Measurements from ENCODE around the gene NR5A2. TPM values are rescaled to one million over a fixed set of nuclear protein-coding genes. Genes with fewer than 3 reads are reported as not detected.

The NR5A2 gene
- total RNA-seq, 1 experiment from 2014 or later: 2.1 TPM

DNA sequence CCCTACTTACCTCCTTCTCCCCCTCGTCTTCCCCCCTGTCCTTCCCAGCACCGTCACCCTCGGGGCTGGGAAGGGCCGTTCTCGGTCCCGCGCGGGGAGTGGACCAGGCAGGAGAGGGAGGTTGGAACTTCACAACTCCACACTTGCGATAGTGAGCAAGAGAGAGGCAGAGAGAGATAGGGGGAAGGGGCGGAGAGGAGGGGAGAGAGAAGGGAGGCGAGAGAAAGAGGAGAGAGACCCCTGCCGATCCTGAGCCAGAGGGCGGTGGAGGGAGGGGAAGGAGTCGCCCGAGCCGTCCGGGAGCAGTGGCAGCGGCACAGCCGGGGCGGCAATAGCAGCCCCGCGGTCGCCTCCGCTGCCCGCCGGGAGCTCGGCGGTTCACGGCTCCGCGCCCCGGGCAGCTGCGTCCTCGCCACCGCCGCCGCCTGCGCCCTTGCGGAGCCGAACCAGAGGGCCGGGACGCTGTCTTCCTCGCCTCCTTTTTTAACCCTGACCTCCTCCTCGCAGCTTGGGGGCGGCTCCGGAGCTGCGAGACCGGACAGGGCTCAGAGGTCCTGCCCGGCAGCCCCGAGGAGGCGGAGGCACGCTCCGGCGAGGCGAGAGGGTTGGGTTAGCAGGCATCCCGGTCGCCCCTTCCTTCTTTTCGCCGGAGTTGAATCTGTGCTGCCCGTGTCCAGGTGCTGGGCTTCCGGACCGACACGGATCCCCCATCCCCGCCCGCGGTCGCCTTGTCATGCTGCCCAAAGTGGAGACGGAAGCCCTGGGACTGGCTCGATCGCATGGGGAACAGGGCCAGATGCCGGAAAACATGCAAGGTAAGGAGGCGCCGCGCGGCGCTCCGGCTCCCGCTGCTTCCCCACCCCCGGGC, 11.7 kb downstream of the NR5A2 start:
- Histone ChIP-seq H3K79me2 (ENCODE audit: low read depth) (peaks cover 3% of the 10 kb centered on the region; the same call in 1 of the 2 replicates), H3F3A (ENCODE audit: insufficient read depth, low read depth) (no peaks in the 10 kb centered on the region), H3K4me2 (peak overlapping the region; percentile 85), H3K27ac (no peak overlapping the region), H3K27me3 (ENCODE audit: insufficient read depth, low read depth) (no peaks in the 10 kb centered on the region), H3K36me3 (ENCODE audit: low read depth) (no peaks in the 10 kb centered on the region), H4K20me1 (ENCODE audit: insufficient read depth) (no peaks in the 10 kb centered on the region), H2AFZ (peak overlapping the region; percentile 95), H3K9me3 (ENCODE audit: insufficient read depth, low read depth) (no peaks in the 10 kb centered on the region), H3K4me3 (peak overlapping the region; percentile 74), H3K4me1 (replicated peaks; ENCODE audit: insufficient read depth) (peaks cover 8% of the 10 kb centered on the region), H3K9me2 (ENCODE audit: insufficient read depth) (no peaks in the 10 kb centered on the region)
- CTCF ChIA-PET: interaction anchor here (0.5 kb wide), 1 partner anchor 238 kb away, joined by 3 read pairs; no protein-coding TSS in a partner anchor
- POLR2A ChIA-PET (ENCODE audit: unreplicated experiment): no interaction called here
- DNase-seq: peak; percentile 38 to 47
- TF ChIP-seq CTCF (conservative IDR thresholded peaks at IDR 0.05) (no peak), EZH2 (IDR thresholded peaks at IDR 0.05; ENCODE audit: low read depth) (no peak)
- intact Hi-C loops (cut with micrococcal nuclease; ENCODE audit: unreplicated experiment): no loop called here
- no TSS peak for BruUV-seq (replicated peaks)

GRCh38 chr1:200039849-200040474, 12.5 kb downstream of the NR5A2 start:
- CTCF ChIA-PET: no interaction called here
- Histone ChIP-seq H3K9me2 (ENCODE audit: insufficient read depth) (no peaks in the 10 kb centered on the region), H3K27me3 (ENCODE audit: insufficient read depth, low read depth) (no peaks in the 10 kb centered on the region), H3K27ac (no peak overlapping the region), H3K9me3 (ENCODE audit: insufficient read depth, low read depth) (no peaks in the 10 kb centered on the region), H3K4me1 (replicated peaks; ENCODE audit: insufficient read depth) (peaks cover 8% of the 10 kb centered on the region), H4K20me1 (ENCODE audit: insufficient read depth) (no peaks in the 10 kb centered on the region), H3K4me2 (peak overlapping the region; percentile 85), H2AFZ (peak overlapping the region; percentile 95), H3K79me2 (ENCODE audit: low read depth) (peaks cover 3% of the 10 kb centered on the region; the same call in 1 of the 2 replicates), H3K36me3 (ENCODE audit: low read depth) (no peaks in the 10 kb centered on the region), H3K4me3 (peak overlapping the region; percentile 74), H3F3A (ENCODE audit: insufficient read depth, low read depth) (no peaks in the 10 kb centered on the region)
- peak in 1 of 2 experiments; percentile 35 for DNase-seq
- BruUV-seq (replicated peaks): no TSS peak
- intact Hi-C loops (cut with micrococcal nuclease; ENCODE audit: unreplicated experiment): no loop called here
- TF ChIP-seq CTCF (conservative IDR thresholded peaks at IDR 0.05): no peak
- TF ChIP-seq EZH2 (IDR thresholded peaks at IDR 0.05; ENCODE audit: low read depth): no peak
- POLR2A ChIA-PET (ENCODE audit: unreplicated experiment): no interaction called here

- Histone ChIP-seq H3K79me2 (ENCODE audit: low read depth) (peaks cover 3% of the 10 kb centered on the region; the same call in 1 of the 2 replicates), H3K4me2 (peak overlapping the region; percentile 85), H3K9me2 (ENCODE audit: insufficient read depth) (no peaks in the 10 kb centered on the region), H3K4me1 (replicated peaks; ENCODE audit: insufficient read depth) (peaks cover 8% of the 10 kb centered on the region), H3K36me3 (ENCODE audit: low read depth) (no peaks in the 10 kb centered on the region), H3K27ac (no peak overlapping the region), H3F3A (ENCODE audit: insufficient read depth, low read depth) (no peaks in the 10 kb centered on the region), H3K4me3 (peak overlapping the region; percentile 74; the same call in 1 of the 2 replicates), H3K27me3 (ENCODE audit: insufficient read depth, low read depth) (no peaks in the 10 kb centered on the region), H4K20me1 (ENCODE audit: insufficient read depth) (no peaks in the 10 kb centered on the region), H2AFZ (peak overlapping the region; percentile 95; the same call in 1 of the 2 replicates), H3K9me3 (ENCODE audit: insufficient read depth, low read depth) (no peaks in the 10 kb centered on the region)
- BruUV-seq (replicated peaks): no TSS peak
- no peak for DNase-seq
- intact Hi-C loops (cut with micrococcal nuclease; ENCODE audit: unreplicated experiment): no loop called here
- ChIA-PET POLR2A (ENCODE audit: unreplicated experiment) (no interaction called here), CTCF (no interaction called here)
- TF ChIP-seq CTCF (conservative IDR thresholded peaks at IDR 0.05): no peak
- no peak for TF ChIP-seq EZH2 (IDR thresholded peaks at IDR 0.05; ENCODE audit: low read depth)
Measured at GRCh38 chr1:200040481-200041138, 13.1 kb downstream of the NR5A2 start.

All from PC-9 (cell line).